Stimulated activated CD4-positive, alpha-beta T cell treated with anti-CD3 and anti-CD28 coated beads, Interleukin-1b, Interleukin-23, amount 100 ng/mL, for 4 hours (primary cell): ENCODE measurements around the gene APPL2.
"Not testable (repeated sequence)": the region's sequence is repeated elsewhere in the genome, so short reads cannot be mapped to it uniquely, and the experiment has no call there.

Experiments
- DNase-seq, 2 donors: peaks; one replicate each; pipeline ENCODE4 v3.0.0-alpha.2; 2020; ENCODE audit warnings: low read depth in 2 of 2

Gene APPL2

GRCh38 chr12:105196090-105196489, 39.9 kb downstream of the APPL2 start:
- DNase-seq: no peak

GRCh38 chr12:105194947-105195346, 41.0 kb downstream of the APPL2 start:
- DNase-seq: no peak

GRCh38 chr12:105192624-105193225, 43.2 kb downstream of the APPL2 start:
- no peak for DNase-seq

GRCh38 chr12:105190530-105190929, 45.4 kb downstream of the APPL2 start:
- DNase-seq: no peak

- no peak for DNase-seq
Measured at GRCh38 chr12:105189293-105189692, 46.7 kb downstream of the APPL2 start.

- not testable (repeated sequence) for DNase-seq
Measured at GRCh38 chr12:105183976-105184375, 52.0 kb downstream of the APPL2 start.

- not testable (repeated sequence) for DNase-seq
Measured at GRCh38 chr12:105183406-105183805, 52.6 kb downstream of the APPL2 start.

GRCh38 chr12:105179114-105179513, 56.9 kb downstream of the APPL2 start:
- DNase-seq: not testable (repeated sequence)

GRCh38 chr12:105177208-105177607, 58.8 kb downstream of the APPL2 start:
- no peak for DNase-seq

GRCh38 chr12:105175397-105175990, 60.5 kb downstream of the APPL2 start:
- DNase-seq: no peak

GRCh38 chr12:105171691-105172436, 64.1 kb downstream of the APPL2 start:
- no peak for DNase-seq

GRCh38 chr12:105170139-105170538, 65.8 kb downstream of the APPL2 start:
- no peak for DNase-seq

- no peak for DNase-seq
Measured at GRCh38 chr12:105168006-105168405, 68.0 kb downstream of the APPL2 start.

- no peak for DNase-seq
Measured at GRCh38 chr12:105167346-105167745, 68.6 kb downstream of the APPL2 start.

- DNase-seq: no peak
Measured at GRCh38 chr12:105166736-105167135, 69.2 kb downstream of the APPL2 start.

- DNase-seq: no peak
Measured at GRCh38 chr12:105164068-105164467, 71.9 kb downstream of the APPL2 start.

GRCh38 chr12:105162174-105162573, 73.8 kb downstream of the APPL2 start:
- DNase-seq: no peak

GRCh38 chr12:105158876-105159275, 77.1 kb downstream of the APPL2 start:
- DNase-seq: no peak

- DNase-seq: no peak
Measured at GRCh38 chr12:105157606-105158005, 78.4 kb downstream of the APPL2 start.

GRCh38 chr12:105156260-105156659, 79.7 kb downstream of the APPL2 start:
- DNase-seq: no peak

GRCh38 chr12:105142259-105142658, 93.7 kb downstream of the APPL2 start:
- DNase-seq: no peak

GRCh38 chr12:105141320-105141922, 94.6 kb downstream of the APPL2 start:
- no peak for DNase-seq

GRCh38 chr12:105138248-105138647, 97.7 kb downstream of the APPL2 start:
- no peak for DNase-seq
